Measurements from ENCODE around the gene KLK5. TPM values are rescaled to one million over a fixed set of nuclear protein-coding genes. Genes with fewer than 3 reads are reported as not detected.
"Not testable (repeated sequence)": the region's sequence is repeated elsewhere in the genome, so short reads cannot be mapped to it uniquely, and the experiment has no call there.

KLK5 gene
- total RNA-seq, 1 experiment from 2014 or later = not detected

DNA sequence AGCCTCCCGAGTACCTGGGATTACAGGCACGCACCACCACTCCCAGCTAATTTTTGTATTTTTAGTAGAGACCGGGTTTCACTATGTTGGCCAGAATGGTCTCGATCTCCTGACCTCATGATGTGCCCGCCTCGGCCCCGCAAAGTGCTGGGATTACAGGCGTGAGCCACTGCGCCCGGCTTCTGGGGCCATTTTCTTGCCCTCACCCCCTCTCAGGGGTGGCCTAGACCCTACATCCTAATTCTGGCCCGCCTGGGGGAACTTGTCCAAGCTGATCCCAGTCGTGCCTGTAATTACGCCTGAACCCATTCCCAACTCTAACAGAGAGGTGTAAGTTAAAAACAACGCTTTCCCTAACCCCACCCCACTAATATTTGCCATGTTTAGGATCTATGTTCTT lies 31.6 kb upstream of the KLK5 start:
- H3K4me1 ChIP-seq (ENCODE audit: low read length); H3K27me3 ChIP-seq (ENCODE audit: low read length); H3K36me3 ChIP-seq (ENCODE audit: insufficient read depth, low read length); H3K9ac ChIP-seq (ENCODE audit: low read length); H4K20me1 ChIP-seq (ENCODE audit: insufficient read depth, low read depth, low read length); H2AFZ ChIP-seq (ENCODE audit: low read length); H3K27ac ChIP-seq (ENCODE audit: low read length); H3K4me3 ChIP-seq (ENCODE audit: low read length); H3K9me2 ChIP-seq (replicated peaks; ENCODE audit: insufficient read depth, low read length); H3K4me2 ChIP-seq (ENCODE audit: low read depth, low read length, poor library complexity, severe bottlenecking); DNase-seq; H3K79me2 ChIP-seq (ENCODE audit: low read length); H3K9me3 ChIP-seq (ENCODE audit: low read length): not testable (repeated sequence)

DNA sequence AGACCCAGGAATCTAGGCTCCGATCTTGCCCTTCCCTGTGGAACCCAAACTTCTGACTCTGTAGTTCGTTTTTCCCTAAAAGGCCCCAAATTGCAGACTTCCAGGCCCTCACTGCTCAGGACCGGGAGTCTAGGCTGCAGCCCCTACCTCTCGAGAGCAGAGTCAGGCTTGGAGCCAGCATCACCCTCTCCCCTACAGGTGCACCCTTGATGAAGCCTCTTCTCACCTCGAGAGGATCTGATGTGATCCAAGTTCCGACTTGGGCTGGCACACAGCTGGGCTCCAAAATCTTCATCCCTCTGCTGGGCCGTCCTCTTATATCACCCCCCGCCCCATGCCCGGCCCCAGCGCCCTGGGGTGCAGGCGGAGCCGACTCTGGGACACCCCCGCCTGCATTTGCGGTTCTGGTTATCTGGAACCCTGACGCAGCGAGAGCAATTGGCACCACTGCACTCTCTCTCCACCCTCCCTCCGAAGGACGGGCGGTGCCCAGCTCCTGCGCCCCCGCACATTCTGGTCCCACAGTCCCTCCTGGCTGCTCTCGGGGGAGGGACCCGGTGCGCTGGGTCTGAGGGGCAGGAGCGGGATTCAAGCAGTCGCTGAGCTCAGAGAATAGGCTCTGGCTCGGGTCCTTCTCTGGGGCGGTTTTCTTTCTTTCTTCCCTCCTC lies 30.9 kb upstream of the KLK5 start, which contains the start of gene KLK7:
Gene KLK7, minus strand, starts transcription at position 293 of the 668 bp plus-strand sequence. CDS start 1,518 bp downstream, outside the sequence.
- DNase-seq = no peak
- H3K9me3 ChIP-seq (ENCODE audit: low read length) = no peaks in the 10 kb centered on the region
- H3K4me1 ChIP-seq (ENCODE audit: low read length) = no peaks in the 10 kb centered on the region
- no peaks in the 10 kb centered on the region for H3K27me3 ChIP-seq (ENCODE audit: low read length)
- no peaks in the 10 kb centered on the region for H4K20me1 ChIP-seq (ENCODE audit: insufficient read depth, low read depth, low read length)
- H3K79me2 ChIP-seq (ENCODE audit: low read length) = no peaks in the 10 kb centered on the region
- H3K4me3 ChIP-seq (ENCODE audit: low read length) = no peak within 1 kb of the TSS
- no peak within 1 kb of the TSS for H3K4me2 ChIP-seq (ENCODE audit: low read depth, low read length, poor library complexity, severe bottlenecking)
- H2AFZ ChIP-seq (ENCODE audit: low read length) = no peak within 1 kb of the TSS
- no peak within 1 kb of the TSS for H3K9ac ChIP-seq (ENCODE audit: low read length)
- no peak within 1 kb of the TSS for H3K27ac ChIP-seq (ENCODE audit: low read length)
- no peaks in the 10 kb centered on the region for H3K9me2 ChIP-seq (replicated peaks; ENCODE audit: insufficient read depth, low read length)
- no peaks in the 10 kb centered on the region for H3K36me3 ChIP-seq (ENCODE audit: insufficient read depth, low read length)

DNA sequence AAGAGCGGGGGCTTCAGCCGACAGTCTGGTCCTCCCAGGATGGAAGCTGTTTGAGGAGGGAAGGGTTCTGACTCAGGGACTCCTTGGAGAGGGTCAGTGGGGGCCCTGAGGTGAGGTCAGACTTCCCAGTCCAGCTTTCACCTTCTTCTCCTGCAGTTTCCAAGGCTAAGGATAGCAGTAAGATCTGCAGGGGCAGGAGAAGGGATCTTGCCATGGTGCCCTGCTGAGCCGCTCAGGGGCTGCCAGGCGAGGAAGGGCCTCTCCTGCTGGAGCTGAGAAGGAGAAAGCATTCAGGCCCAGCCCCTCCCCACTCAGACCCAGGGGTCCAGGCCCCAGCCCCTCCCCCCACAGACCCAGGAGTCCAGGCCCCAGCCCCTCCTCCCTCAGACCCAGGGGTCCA lies 29.3 kb upstream of the KLK5 start:
- DNase-seq = no peak
- Histone ChIP-seq H3K27ac (ENCODE audit: low read length) (no peak overlapping the region), H4K20me1 (ENCODE audit: insufficient read depth, low read depth, low read length) (no peaks in the 10 kb centered on the region), H3K4me2 (ENCODE audit: low read depth, low read length, poor library complexity, severe bottlenecking) (no peak overlapping the region), H3K27me3 (ENCODE audit: low read length) (no peaks in the 10 kb centered on the region), H3K4me3 (ENCODE audit: low read length) (no peak overlapping the region), H2AFZ (ENCODE audit: low read length) (no peak overlapping the region), H3K36me3 (ENCODE audit: insufficient read depth, low read length) (no peaks in the 10 kb centered on the region), H3K79me2 (ENCODE audit: low read length) (no peaks in the 10 kb centered on the region), H3K9me3 (ENCODE audit: low read length) (no peaks in the 10 kb centered on the region), H3K4me1 (ENCODE audit: low read length) (no peaks in the 10 kb centered on the region), H3K9me2 (replicated peaks; ENCODE audit: insufficient read depth, low read length) (no peaks in the 10 kb centered on the region), H3K9ac (ENCODE audit: low read length) (no peak overlapping the region)

DNA sequence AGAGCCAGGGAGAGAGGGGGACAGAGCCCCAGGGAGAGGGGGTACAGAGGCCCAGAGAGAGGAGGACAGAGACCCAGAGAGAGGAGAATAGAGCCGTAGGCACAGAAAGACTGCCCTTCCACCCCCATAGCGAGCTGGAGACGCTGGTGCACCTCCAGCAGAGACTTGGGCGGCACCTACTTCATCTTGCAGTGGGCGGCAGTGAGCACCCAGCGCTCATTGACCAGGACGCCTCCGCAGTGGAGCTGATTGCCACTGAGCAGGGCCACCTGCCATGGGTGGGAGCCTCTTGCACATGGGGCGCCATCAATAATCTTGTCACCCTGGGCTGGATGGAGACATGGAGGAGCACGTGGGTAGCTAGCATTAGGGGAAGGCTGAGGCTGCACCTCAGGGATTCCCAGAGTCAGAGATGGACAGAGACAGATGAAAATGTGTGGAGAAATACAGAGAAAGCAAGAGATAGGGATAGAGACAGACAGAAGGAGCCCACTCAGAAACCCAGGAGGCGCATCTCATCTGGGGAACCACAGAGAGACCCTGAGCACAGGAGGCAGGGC lies 28.8 kb upstream of the KLK5 start:
- Histone ChIP-seq H3K4me2 (ENCODE audit: low read depth, low read length, poor library complexity, severe bottlenecking) (no peak overlapping the region), H3K4me1 (ENCODE audit: low read length) (no peaks in the 10 kb centered on the region), H4K20me1 (ENCODE audit: insufficient read depth, low read depth, low read length) (no peaks in the 10 kb centered on the region), H3K9me2 (replicated peaks; ENCODE audit: insufficient read depth, low read length) (no peaks in the 10 kb centered on the region), H3K27ac (ENCODE audit: low read length) (no peak overlapping the region), H3K27me3 (ENCODE audit: low read length) (no peaks in the 10 kb centered on the region), H2AFZ (ENCODE audit: low read length) (no peak overlapping the region), H3K4me3 (ENCODE audit: low read length) (no peak overlapping the region), H3K36me3 (ENCODE audit: insufficient read depth, low read length) (no peaks in the 10 kb centered on the region), H3K79me2 (ENCODE audit: low read length) (no peaks in the 10 kb centered on the region), H3K9ac (ENCODE audit: low read length) (no peak overlapping the region), H3K9me3 (ENCODE audit: low read length) (no peaks in the 10 kb centered on the region)
- DNase-seq = no peak

DNA sequence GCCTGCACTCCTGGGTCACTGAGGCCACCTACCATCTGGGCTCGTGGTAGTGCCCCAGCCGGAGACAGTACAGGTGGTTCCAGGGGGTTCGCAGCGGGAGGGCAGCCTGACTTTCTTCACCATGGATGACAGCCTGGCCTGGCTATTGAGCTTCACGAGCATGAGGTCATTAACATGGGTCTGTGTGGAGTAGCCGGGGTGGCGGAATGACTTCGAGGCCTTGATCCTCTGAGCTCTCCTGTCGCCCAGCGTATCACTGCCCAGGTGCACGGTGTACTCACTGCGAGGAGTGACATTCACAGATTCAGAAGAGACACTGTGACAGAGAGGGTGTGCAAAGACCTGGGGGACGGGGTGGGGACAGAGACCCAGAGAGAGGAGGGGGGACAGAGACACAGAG lies 27.4 kb upstream of the KLK5 start:
- no peak for DNase-seq
- no peak overlapping the region for H2AFZ ChIP-seq (ENCODE audit: low read length)
- no peaks in the 10 kb centered on the region for H3K4me1 ChIP-seq (ENCODE audit: low read length)
- no peaks in the 10 kb centered on the region for H3K9me3 ChIP-seq (ENCODE audit: low read length)
- no peaks in the 10 kb centered on the region for H3K27me3 ChIP-seq (ENCODE audit: low read length)
- H3K27ac ChIP-seq (ENCODE audit: low read length) = no peak overlapping the region
- H3K36me3 ChIP-seq (ENCODE audit: insufficient read depth, low read length) = no peaks in the 10 kb centered on the region
- H4K20me1 ChIP-seq (ENCODE audit: insufficient read depth, low read depth, low read length) = no peaks in the 10 kb centered on the region
- H3K9me2 ChIP-seq (replicated peaks; ENCODE audit: insufficient read depth, low read length) = no peaks in the 10 kb centered on the region
- H3K79me2 ChIP-seq (ENCODE audit: low read length) = no peaks in the 10 kb centered on the region
- H3K4me2 ChIP-seq (ENCODE audit: low read depth, low read length, poor library complexity, severe bottlenecking) = no peak overlapping the region
- no peak overlapping the region for H3K4me3 ChIP-seq (ENCODE audit: low read length)
- no peak overlapping the region for H3K9ac ChIP-seq (ENCODE audit: low read length)

DNA sequence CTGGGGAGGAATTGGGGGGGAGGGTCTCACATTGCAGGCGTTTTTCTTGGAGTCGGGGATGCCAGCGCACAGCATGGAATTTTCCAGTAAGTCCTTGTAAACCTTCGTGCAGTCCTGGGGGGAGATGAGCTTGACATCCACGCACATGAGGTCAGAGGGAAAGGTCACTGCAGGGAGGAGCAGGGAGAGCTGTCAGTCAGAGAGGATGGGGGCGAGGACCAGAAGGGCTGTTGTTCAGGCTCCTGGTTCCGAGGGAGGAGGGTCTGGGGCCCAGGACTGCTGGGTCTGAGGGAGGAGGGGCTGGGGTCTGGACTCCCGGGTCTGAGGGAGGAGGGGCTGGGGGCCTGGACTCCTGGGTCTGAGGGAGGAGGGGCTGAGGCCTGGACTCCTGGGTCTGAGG lies 26.9 kb upstream of the KLK5 start:
- no peak overlapping the region for H3K4me2 ChIP-seq (ENCODE audit: low read depth, low read length, poor library complexity, severe bottlenecking)
- H2AFZ ChIP-seq (ENCODE audit: low read length) = no peak overlapping the region

DNA sequence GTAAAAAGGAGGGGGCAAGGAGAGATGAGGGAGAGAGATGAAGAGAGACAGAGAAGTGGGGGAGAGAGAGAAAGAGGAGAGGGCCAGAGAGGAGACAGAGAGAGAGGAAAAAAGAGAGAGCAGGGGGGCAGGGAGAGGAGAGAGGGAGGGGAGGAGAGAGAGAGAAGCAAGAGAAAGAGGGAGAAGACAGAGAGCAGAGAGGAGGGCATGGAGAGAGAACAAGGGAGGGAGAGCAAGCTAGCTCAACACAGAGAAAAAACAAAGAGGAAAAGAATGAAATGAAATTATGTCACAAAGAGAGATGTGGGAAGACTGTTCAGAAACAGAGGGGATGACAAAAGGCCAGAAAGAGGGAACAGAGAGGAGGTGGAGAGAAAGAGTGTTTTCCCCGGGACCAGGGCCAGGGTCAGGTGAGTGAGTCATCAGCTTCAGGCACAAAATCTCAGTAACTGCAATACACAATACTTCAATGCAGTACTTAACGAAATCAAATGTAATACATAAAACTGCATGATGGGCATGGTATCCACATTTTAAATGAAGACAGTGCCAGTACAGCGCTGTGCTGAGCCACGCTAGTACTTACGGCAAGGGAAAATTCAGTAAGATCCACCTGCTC lies 26.0 kb upstream of the KLK5 start:
- no peaks in the 10 kb centered on the region for H3K36me3 ChIP-seq (ENCODE audit: insufficient read depth, low read length)
- H3K4me1 ChIP-seq (ENCODE audit: low read length) = no peaks in the 10 kb centered on the region
- H3K27ac ChIP-seq (ENCODE audit: low read length) = no peak overlapping the region
- H3K79me2 ChIP-seq (ENCODE audit: low read length) = no peaks in the 10 kb centered on the region
- no peaks in the 10 kb centered on the region for H3K9me2 ChIP-seq (replicated peaks; ENCODE audit: insufficient read depth, low read length)
- no peaks in the 10 kb centered on the region for H4K20me1 ChIP-seq (ENCODE audit: insufficient read depth, low read depth, low read length)
- H3K4me3 ChIP-seq (ENCODE audit: low read length) = no peak overlapping the region
- no peaks in the 10 kb centered on the region for H3K9me3 ChIP-seq (ENCODE audit: low read length)
- no peak for DNase-seq
- H3K4me2 ChIP-seq (ENCODE audit: low read depth, low read length, poor library complexity, severe bottlenecking) = no peak overlapping the region
- H3K27me3 ChIP-seq (ENCODE audit: low read length) = no peaks in the 10 kb centered on the region
- no peak overlapping the region for H3K9ac ChIP-seq (ENCODE audit: low read length)
- H2AFZ ChIP-seq (ENCODE audit: low read length) = no peak overlapping the region

More for the DNA sequence above, 26.9 kb upstream of the KLK5 start:
- Histone ChIP-seq H3K27ac (ENCODE audit: low read length) (no peak overlapping the region), H3K27me3 (ENCODE audit: low read length) (no peaks in the 10 kb centered on the region), H3K9me2 (replicated peaks; ENCODE audit: insufficient read depth, low read length) (no peaks in the 10 kb centered on the region), H3K4me3 (ENCODE audit: low read length) (no peak overlapping the region), H3K79me2 (ENCODE audit: low read length) (no peaks in the 10 kb centered on the region), H4K20me1 (ENCODE audit: insufficient read depth, low read depth, low read length) (no peaks in the 10 kb centered on the region), H3K9me3 (ENCODE audit: low read length) (no peaks in the 10 kb centered on the region), H3K9ac (ENCODE audit: low read length) (no peak overlapping the region), H3K4me1 (ENCODE audit: low read length) (no peaks in the 10 kb centered on the region), H3K36me3 (ENCODE audit: insufficient read depth, low read length) (no peaks in the 10 kb centered on the region)
- no peak for DNase-seq

DNA sequence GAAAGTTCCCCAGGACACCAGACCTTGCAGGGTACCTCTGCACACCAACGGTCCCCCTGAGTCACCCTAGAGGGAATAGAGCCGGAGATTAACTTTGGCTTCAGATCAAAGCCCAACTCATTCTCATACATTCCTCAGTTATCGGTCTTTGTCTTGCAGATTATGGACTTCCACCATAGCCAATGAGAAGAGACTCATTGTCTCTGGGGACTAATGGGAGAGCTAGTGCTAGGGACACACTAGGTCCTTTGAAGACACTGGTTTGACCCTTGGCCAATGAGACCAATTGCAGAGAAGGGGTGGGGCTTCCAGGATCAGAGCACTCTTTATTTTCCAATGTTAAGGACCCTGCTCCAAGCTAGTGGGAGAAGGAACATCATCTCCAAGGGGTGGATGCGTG lies 24.8 kb upstream of the KLK5 start:
- no peak overlapping the region for H3K9ac ChIP-seq (ENCODE audit: low read length)
- no peaks in the 10 kb centered on the region for H3K36me3 ChIP-seq (ENCODE audit: insufficient read depth, low read length)
- H3K9me3 ChIP-seq (ENCODE audit: low read length) = no peaks in the 10 kb centered on the region
- H3K4me2 ChIP-seq (ENCODE audit: low read depth, low read length, poor library complexity, severe bottlenecking) = no peak overlapping the region
- no peaks in the 10 kb centered on the region for H3K27me3 ChIP-seq (ENCODE audit: low read length)
- DNase-seq = no peak
- no peaks in the 10 kb centered on the region for H3K9me2 ChIP-seq (replicated peaks; ENCODE audit: insufficient read depth, low read length)
- no peak overlapping the region for H2AFZ ChIP-seq (ENCODE audit: low read length)
- H3K4me1 ChIP-seq (ENCODE audit: low read length) = no peaks in the 10 kb centered on the region
- H3K27ac ChIP-seq (ENCODE audit: low read length) = no peak overlapping the region
- no peaks in the 10 kb centered on the region for H3K79me2 ChIP-seq (ENCODE audit: low read length)
- H4K20me1 ChIP-seq (ENCODE audit: insufficient read depth, low read depth, low read length) = no peaks in the 10 kb centered on the region
- H3K4me3 ChIP-seq (ENCODE audit: low read length) = no peak overlapping the region
